MM.1S (cell line): ENCODE measurements around the gene NAT9.

ENCODE experiments used
- CTCF ChIP-seq: fragments of 300-600 bp; sonication (generic); IDR thresholded peaks from 2 replicates; pipeline ENCODE4 v1.5.1; 2016; ENCODE audit warnings: antibody characterized with exemption, low read length, mixed read lengths
- EZH2phosphoT487 ChIP-seq: fragments of 300-600 bp; sonication (generic); IDR thresholded peaks from 2 replicates; pipeline ENCODE4 v1.6.1; 2018; ENCODE audit warnings: antibody characterized with exemption, low read length

DNA sequence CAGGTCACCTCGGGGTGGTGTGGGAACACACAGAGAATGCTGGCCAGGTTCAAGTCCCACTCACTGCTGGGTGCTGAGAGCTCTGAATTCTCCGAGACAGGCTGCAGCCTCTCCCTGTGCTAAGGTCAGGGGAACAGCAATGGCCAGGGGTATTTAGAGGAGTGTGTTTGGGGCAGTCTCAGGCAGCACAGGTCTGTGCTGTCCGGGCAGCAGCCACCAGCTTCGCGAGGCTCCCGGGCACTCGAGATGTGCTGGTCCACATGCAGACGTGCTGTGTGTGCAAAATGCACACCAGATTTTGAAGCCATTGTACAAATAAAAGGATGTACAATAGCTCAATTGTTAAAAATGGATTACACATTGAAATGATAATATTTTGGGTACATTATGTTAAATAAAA, 20.6 kb downstream of the NAT9 start:
- no peak for TF ChIP-seq CTCF
- no peak for TF ChIP-seq EZH2phosphoT487
